Uterus (tissue), 4 donors: ENCODE data around the gene CHRM3. TPM values are rescaled to one million over a fixed set of nuclear protein-coding genes. Genes with fewer than 3 reads are reported as not detected.
"Not testable (repeated sequence)": the region's sequence is repeated elsewhere in the genome, so short reads cannot be mapped to it uniquely, and the experiment has no call there.

Experiments
- DNase-seq, 2 donors: peaks; one replicate each; pipeline ENCODE4 v3.0.0-alpha.2; 2019 to 2020
- H3K27ac ChIP-seq, 2 donors: fragments of 200-600 bp; sonication (generic); 1 replicate in 1 of 2; 2 replicates in 1 of 2; pipeline ENCODE4 v1.5.1; 2016 to 2018
- H3K27me3 ChIP-seq, 2 donors: fragments of 200-600 bp; sonication (generic); one replicate each; pipeline ENCODE4 v1.5.1; 2018 to 2019; ENCODE audit warnings: control low read depth in 1 of 2
- H3K36me3 ChIP-seq, 2 donors: fragments of 200-600 bp; sonication (generic); one replicate each; pipeline ENCODE4 v1.5.1; 2019; ENCODE audit warnings: control low read depth in 1 of 2
- H3K4me1 ChIP-seq, 2 donors: fragments of 200-600 bp; sonication (generic); one replicate each; pipeline ENCODE4 v1.5.1; 2018 to 2019; ENCODE audit warnings: control low read depth in 1 of 2
- H3K4me3 ChIP-seq, 2 donors: fragments of 200-600 bp; sonication (generic); 1 replicate in 1 of 2; 2 replicates in 1 of 2; pipeline ENCODE4 v1.5.1; 2018 to 2019; ENCODE audit warnings: mild to moderate bottlenecking in 1 of 2
- H3K9me3 ChIP-seq, 2 donors: fragments of 200-600 bp; sonication (generic); one replicate each; pipeline ENCODE4 v1.5.1; 2019; ENCODE audit warnings: control low read depth in 1 of 2
- CTCF ChIP-seq, 4 experiments: fragments of 200-600 bp in 2 of 4; fragments of 450-650 bp in 2 of 4; sonication (generic) in 2 of 4; IDR thresholded peaks; one replicate each; pipeline ENCODE4 v1.5.1; 2016 to 2019; ENCODE audit warnings: antibody characterized with exemption in 4 of 4, mild to moderate bottlenecking in 2 of 4, moderate library complexity in 1 of 4
- POLR2A ChIP-seq, 2 donors: fragments of 450-650 bp; IDR thresholded peaks; one replicate each; pipeline ENCODE4 v1.6.1; 2016; ENCODE audit warnings: antibody characterized with exemption in 2 of 2, mild to moderate bottlenecking in 1 of 2, moderate library complexity in 1 of 2
- intact Hi-C: fragments of 100-400 bp; cut with DNase I; formaldehyde crosslinking; loops from one replicate; pipeline ENCODE4 v1.15.1; 2023; ENCODE audit warnings: low total_unique reads
- total RNA-seq, 4 donors: library from RNA; depleted of rRNA in 3 of 4; stranded (reverse); fragments of >200 nt in 3 of 4; gene quantifications; one replicate each; pipeline versions ENCODE4 v1.1.0 to v1.2.4, GENCODE V29; 2014 to 2023
- donor health status: DM: yes; HTN: yes; CAD: no.

The CHRM3 gene
- total RNA-seq, 4 donors from 2014 or later = 8.3 to 47.1 (median 15.7) TPM

- H3K27me3 ChIP-seq = no peaks in the 10 kb centered on the region
- intact Hi-C loops = no loop called here
- no peak for TF ChIP-seq CTCF (IDR thresholded peaks at IDR 0.05)
- no peak for TF ChIP-seq POLR2A (IDR thresholded peaks at IDR 0.05)
- H3K4me1 ChIP-seq = no peaks in the 10 kb centered on the region
- no peaks in the 10 kb centered on the region for H3K36me3 ChIP-seq
- no peak overlapping the region for H3K27ac ChIP-seq
- DNase-seq = no peak
- no peak overlapping the region for H3K4me3 ChIP-seq
- no peaks in the 10 kb centered on the region for H3K9me3 ChIP-seq
These were observed 19.1 kb upstream of the CHRM3 start for GRCh38 chr1:239367196-239367810.

- H3K27ac ChIP-seq = no peak overlapping the region
- intact Hi-C loops = no loop called here
- H3K4me1 ChIP-seq = no peaks in the 10 kb centered on the region
- TF ChIP-seq POLR2A (IDR thresholded peaks at IDR 0.05) (no peak), CTCF (IDR thresholded peaks at IDR 0.05) (no peak)
- no peak overlapping the region for H3K4me3 ChIP-seq
- no peaks in the 10 kb centered on the region for H3K9me3 ChIP-seq
- DNase-seq = no peak
- no peaks in the 10 kb centered on the region for H3K36me3 ChIP-seq
- H3K27me3 ChIP-seq = no peaks in the 10 kb centered on the region
These were observed 17.8 kb upstream of the CHRM3 start for GRCh38 chr1:239368436-239369109.

GRCh38 chr1:239370869-239371268 is 15.5 kb upstream of the CHRM3 start:
- H3K4me1 ChIP-seq, H3K4me3 ChIP-seq, H3K9me3 ChIP-seq, intact Hi-C loops, H3K27me3 ChIP-seq, H3K36me3 ChIP-seq, H3K27ac ChIP-seq, DNase-seq: not testable (repeated sequence)

DNA sequence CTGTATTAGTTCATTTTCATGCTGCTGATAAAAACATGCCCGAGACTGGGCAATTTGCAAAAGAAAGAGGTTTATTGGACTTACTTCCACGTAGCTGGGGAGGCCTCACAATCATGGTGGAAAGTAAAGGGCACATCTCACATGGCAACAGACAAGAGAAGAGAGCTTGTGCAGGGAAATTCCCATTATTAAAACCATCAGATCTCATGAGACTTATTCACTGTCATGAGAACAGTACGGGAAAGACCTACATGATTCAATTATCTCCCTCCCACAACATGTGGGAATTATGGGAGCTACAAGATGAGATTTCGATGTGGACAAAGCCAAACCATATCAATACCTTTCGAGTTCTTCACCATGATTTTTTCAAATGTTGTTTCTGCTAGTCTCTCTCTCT is 3.7 kb upstream of the CHRM3 start:
- Histone ChIP-seq H3K4me1 (no peaks in the 10 kb centered on the region), H3K9me3 (no peaks in the 10 kb centered on the region), H3K36me3 (no peaks in the 10 kb centered on the region), H3K27ac (no peak overlapping the region), H3K4me3 (no peak overlapping the region), H3K27me3 (no peaks in the 10 kb centered on the region)
- DNase-seq = no peak
- intact Hi-C loops = no loop called here
- TF ChIP-seq CTCF (IDR thresholded peaks at IDR 0.05) = no peak
- TF ChIP-seq POLR2A (IDR thresholded peaks at IDR 0.05) = no peak

DNA sequence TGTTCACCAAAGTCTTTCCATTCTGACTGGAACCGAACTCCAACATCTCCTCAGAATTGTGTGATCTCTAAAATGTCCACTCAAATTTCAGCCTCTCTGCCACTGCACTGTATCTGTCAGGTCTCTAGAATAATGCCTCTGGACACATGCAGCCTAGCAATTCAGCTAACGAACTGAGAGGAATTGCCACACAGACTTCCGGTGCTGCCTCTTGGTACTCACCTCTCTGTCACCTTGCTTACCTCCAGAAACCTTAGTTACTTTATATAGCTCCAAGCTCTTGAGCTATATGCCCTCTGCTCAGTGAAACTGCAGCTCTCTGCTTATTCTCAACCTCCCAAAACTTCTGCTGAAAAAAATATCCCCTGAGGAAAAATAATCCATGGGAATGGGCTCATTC is 2.7 kb upstream of the CHRM3 start:
- no peak for DNase-seq

More for the DNA sequence above, 2.7 kb upstream of the CHRM3 start:
- TF ChIP-seq POLR2A (IDR thresholded peaks at IDR 0.05) = no peak
- TF ChIP-seq CTCF (IDR thresholded peaks at IDR 0.05) = no peak
- H3K27me3 ChIP-seq = no peaks in the 10 kb centered on the region
- H3K4me3 ChIP-seq = no peak overlapping the region
- H3K4me1 ChIP-seq = no peaks in the 10 kb centered on the region
- no peaks in the 10 kb centered on the region for H3K36me3 ChIP-seq
- intact Hi-C loops = no loop called here
- H3K9me3 ChIP-seq = no peaks in the 10 kb centered on the region
- no peak overlapping the region for H3K27ac ChIP-seq
